Hematopoietic multipotent progenitor cell treated with erythropoietin and hydrocortisone succinate and interleukin-3 and kit ligand, for 15 days (in vitro differentiated cells): Measurements from ENCODE around the gene FSTL3.

Experiments used
- DNase-seq: peaks from one replicate; pipeline ENCODE4 v3.0.0-alpha.2; 2015; ENCODE audit warnings: low spot score

FSTL3 gene

GRCh38 chr19:645912-646778 lies 30.0 kb upstream of the FSTL3 start:
- DNase-seq: no peak

GRCh38 chr19:646779-647565 lies 29.2 kb upstream of the FSTL3 start:
- no peak for DNase-seq

GRCh38 chr19:647566-648284 lies 28.5 kb upstream of the FSTL3 start:
- DNase-seq: no peak

GRCh38 chr19:648305-648704 lies 27.9 kb upstream of the FSTL3 start:
- DNase-seq: no peak

GRCh38 chr19:648904-649801 lies 27.0 kb upstream of the FSTL3 start:
- no peak for DNase-seq

GRCh38 chr19:650121-650520 lies 26.1 kb upstream of the FSTL3 start:
- no peak for DNase-seq

- DNase-seq: no peak
Measured at GRCh38 chr19:651114-651818, 24.9 kb upstream of the FSTL3 start.

GRCh38 chr19:651991-652390 lies 24.2 kb upstream of the FSTL3 start:
- no peak for DNase-seq

- no peak for DNase-seq
Measured at GRCh38 chr19:652467-653389, 23.5 kb upstream of the FSTL3 start.

- DNase-seq: no peak
Measured at GRCh38 chr19:653425-653824, 22.8 kb upstream of the FSTL3 start.

GRCh38 chr19:655691-656090 lies 20.5 kb upstream of the FSTL3 start:
- DNase-seq: no peak

- DNase-seq: no peak
Measured at GRCh38 chr19:656751-657559, 19.2 kb upstream of the FSTL3 start.

- no peak for DNase-seq
Measured at GRCh38 chr19:657611-658010, 18.6 kb upstream of the FSTL3 start.

- no peak for DNase-seq
Measured at GRCh38 chr19:658059-658839, 17.9 kb upstream of the FSTL3 start.

GRCh38 chr19:658916-659839 lies 17.0 kb upstream of the FSTL3 start:
- DNase-seq: no peak

- DNase-seq: no peak
Measured at GRCh38 chr19:660793-661426, 15.3 kb upstream of the FSTL3 start.
